ENCODE results near the gene TANGO6. TPM values are rescaled to one million over a fixed set of nuclear protein-coding genes. Genes with fewer than 3 reads are reported as not detected.

TANGO6 gene
- total RNA-seq, 1 experiment from 2014 or later = 18.0 TPM

DNA sequence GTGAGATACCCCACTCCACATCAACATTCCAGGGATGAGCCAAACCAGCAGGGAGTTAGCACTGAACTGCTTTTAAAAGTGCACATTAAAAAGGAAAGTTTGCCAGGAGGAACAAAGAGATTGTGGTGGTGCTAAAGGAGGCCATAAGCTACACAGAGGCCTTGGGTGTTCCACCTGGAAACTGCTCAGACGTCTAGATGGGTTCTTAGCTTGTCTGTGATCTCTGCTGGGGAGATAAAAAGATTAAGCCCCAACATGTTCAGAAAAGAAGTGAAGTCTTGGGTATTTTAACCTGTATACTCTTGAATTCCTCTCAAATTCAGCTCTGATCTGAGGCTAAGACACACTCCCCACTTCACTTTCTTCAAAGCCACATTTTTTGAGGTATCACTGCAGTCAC, 272.5 kb downstream of the TANGO6 start:
- peaks cover 44% of the 10 kb centered on the region for H3K36me3 ChIP-seq (ENCODE audit: insufficient read depth, low read length, poor library complexity, severe bottlenecking)
- no peaks in the 10 kb centered on the region for H3K27me3 ChIP-seq (replicated peaks; ENCODE audit: insufficient read depth, low read depth, low read length, poor library complexity)
- H3K27ac ChIP-seq (ENCODE audit: low read depth, low read length, poor library complexity, severe bottlenecking) = no peak overlapping the region
- CTCF ChIA-PET = no interaction called here
- BruUV-seq (replicated peaks) = no TSS peak
- H3K4me3 ChIP-seq (ENCODE audit: low read depth, low read length, poor library complexity, severe bottlenecking) = no peak overlapping the region
- intact Hi-C loops (cut with micrococcal nuclease; ENCODE audit: unreplicated experiment) = no loop called here
- H3K4me1 ChIP-seq (ENCODE audit: insufficient read depth, low read length, poor library complexity, severe bottlenecking) = no peaks in the 10 kb centered on the region
- POLR2A ChIA-PET (ENCODE audit: low non-redundant PET) = no interaction called here
- H3K9me3 ChIP-seq (ENCODE audit: low read depth, low read length, poor library complexity, severe bottlenecking) = no peaks in the 10 kb centered on the region
- no peak for TF ChIP-seq EZH2 (IDR thresholded peaks at IDR 0.05; ENCODE audit: borderline replicate concordance, low read depth, low read length, poor library complexity, severe bottlenecking)
- TF ChIP-seq, protein P1, sequence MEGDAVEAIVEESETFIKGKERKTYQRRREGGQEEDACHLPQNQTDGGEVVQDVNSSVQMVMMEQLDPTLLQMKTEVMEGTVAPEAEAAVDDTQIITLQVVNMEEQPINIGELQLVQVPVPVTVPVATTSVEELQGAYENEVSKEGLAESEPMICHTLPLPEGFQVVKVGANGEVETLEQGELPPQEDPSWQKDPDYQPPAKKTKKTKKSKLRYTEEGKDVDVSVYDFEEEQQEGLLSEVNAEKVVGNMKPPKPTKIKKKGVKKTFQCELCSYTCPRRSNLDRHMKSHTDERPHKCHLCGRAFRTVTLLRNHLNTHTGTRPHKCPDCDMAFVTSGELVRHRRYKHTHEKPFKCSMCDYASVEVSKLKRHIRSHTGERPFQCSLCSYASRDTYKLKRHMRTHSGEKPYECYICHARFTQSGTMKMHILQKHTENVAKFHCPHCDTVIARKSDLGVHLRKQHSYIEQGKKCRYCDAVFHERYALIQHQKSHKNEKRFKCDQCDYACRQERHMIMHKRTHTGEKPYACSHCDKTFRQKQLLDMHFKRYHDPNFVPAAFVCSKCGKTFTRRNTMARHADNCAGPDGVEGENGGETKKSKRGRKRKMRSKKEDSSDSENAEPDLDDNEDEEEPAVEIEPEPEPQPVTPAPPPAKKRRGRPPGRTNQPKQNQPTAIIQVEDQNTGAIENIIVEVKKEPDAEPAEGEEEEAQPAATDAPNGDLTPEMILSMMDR (conservative IDR thresholded peaks at IDR 0.05; ENCODE audit: low read depth, low read length) = no peak
- no peak for DNase-seq (ENCODE audit: low spot score)

DNA sequence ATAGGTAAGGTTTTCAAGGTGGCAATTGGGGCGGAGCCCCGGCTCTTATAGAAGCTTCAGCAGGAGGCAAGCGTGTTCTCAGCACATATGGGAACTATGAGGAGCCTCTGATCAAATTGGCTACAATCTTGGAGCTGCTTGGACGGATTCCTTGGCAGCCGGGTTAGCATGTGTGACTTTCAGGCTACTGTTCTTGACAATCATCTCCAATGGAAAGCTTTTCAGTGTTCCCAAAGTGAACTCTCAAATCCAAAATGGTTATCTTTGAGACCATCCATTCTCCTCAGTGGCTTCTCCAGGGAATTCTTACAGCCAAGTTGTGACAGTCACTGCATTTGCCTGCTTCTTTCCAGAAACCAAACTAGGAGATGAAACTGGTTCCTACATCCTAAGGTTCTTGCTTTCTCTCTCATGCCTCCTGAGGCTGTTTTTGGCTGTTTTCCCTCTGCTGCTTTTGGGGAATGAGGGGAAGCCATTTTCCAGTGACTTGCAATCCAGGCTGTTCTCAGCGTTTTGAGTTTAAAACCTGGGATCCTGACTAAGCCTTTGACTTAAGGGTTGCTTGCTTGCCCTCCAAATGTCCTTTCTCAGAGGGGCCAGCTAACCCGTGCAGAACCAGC, 273.0 kb downstream of the TANGO6 start:
- intact Hi-C loops (cut with micrococcal nuclease; ENCODE audit: unreplicated experiment) = no loop called here
- Histone ChIP-seq H3K27me3 (replicated peaks; ENCODE audit: insufficient read depth, low read depth, low read length, poor library complexity) (no peaks in the 10 kb centered on the region), H3K4me1 (ENCODE audit: insufficient read depth, low read length, poor library complexity, severe bottlenecking) (no peaks in the 10 kb centered on the region), H3K27ac (ENCODE audit: low read depth, low read length, poor library complexity, severe bottlenecking) (no peak overlapping the region), H3K9me3 (ENCODE audit: low read depth, low read length, poor library complexity, severe bottlenecking) (no peaks in the 10 kb centered on the region), H3K4me3 (ENCODE audit: low read depth, low read length, poor library complexity, severe bottlenecking) (no peak overlapping the region), H3K36me3 (ENCODE audit: insufficient read depth, low read length, poor library complexity, severe bottlenecking) (peaks cover 48% of the 10 kb centered on the region)
- no TSS peak for BruUV-seq (replicated peaks)
- TF ChIP-seq EZH2 (IDR thresholded peaks at IDR 0.05; ENCODE audit: borderline replicate concordance, low read depth, low read length, poor library complexity, severe bottlenecking) = no peak
- TF ChIP-seq, protein P1 (conservative IDR thresholded peaks at IDR 0.05; ENCODE audit: low read depth, low read length) = no peak
- DNase-seq (ENCODE audit: low spot score) = no peak
- CTCF ChIA-PET = no interaction called here
- POLR2A ChIA-PET (ENCODE audit: low non-redundant PET) = no interaction called here

DNA sequence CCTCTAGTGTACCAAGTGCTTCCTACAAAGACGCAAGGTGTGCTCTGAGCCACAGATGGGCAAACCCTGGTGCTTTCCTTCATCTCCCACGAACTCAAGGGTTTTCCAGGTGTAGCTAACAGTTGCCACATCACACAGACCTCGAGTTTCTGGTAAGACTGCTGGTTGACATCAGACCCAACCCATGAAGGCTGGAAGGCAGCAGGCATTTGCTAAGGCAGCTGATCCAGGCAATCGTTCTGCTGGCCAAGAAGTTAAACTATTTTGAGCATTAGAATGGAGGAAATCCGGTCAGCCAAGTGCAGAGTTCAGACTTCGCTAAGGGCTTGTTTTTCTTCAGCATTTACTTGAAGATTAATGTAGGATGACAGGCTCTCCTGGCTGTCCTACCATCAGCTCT, 273.6 kb downstream of the TANGO6 start:
- Histone ChIP-seq H3K36me3 (ENCODE audit: insufficient read depth, low read length, poor library complexity, severe bottlenecking) (peaks cover 48% of the 10 kb centered on the region), H3K4me3 (ENCODE audit: low read depth, low read length, poor library complexity, severe bottlenecking) (no peak overlapping the region), H3K4me1 (ENCODE audit: insufficient read depth, low read length, poor library complexity, severe bottlenecking) (no peaks in the 10 kb centered on the region), H3K27ac (ENCODE audit: low read depth, low read length, poor library complexity, severe bottlenecking) (no peak overlapping the region), H3K9me3 (ENCODE audit: low read depth, low read length, poor library complexity, severe bottlenecking) (no peaks in the 10 kb centered on the region), H3K27me3 (replicated peaks; ENCODE audit: insufficient read depth, low read depth, low read length, poor library complexity) (no peaks in the 10 kb centered on the region)
- ChIA-PET CTCF (no interaction called here), POLR2A (ENCODE audit: low non-redundant PET) (no interaction called here)
- TF ChIP-seq, protein P1 (conservative IDR thresholded peaks at IDR 0.05; ENCODE audit: low read depth, low read length) = no peak
- TF ChIP-seq EZH2 (IDR thresholded peaks at IDR 0.05; ENCODE audit: borderline replicate concordance, low read depth, low read length, poor library complexity, severe bottlenecking) = no peak
- no TSS peak for BruUV-seq (replicated peaks)
- intact Hi-C loops (cut with micrococcal nuclease; ENCODE audit: unreplicated experiment) = no loop called here
- no peak for DNase-seq (ENCODE audit: low spot score)
